Suppressor macrophage (primary cell): Measurements from ENCODE around the gene CADPS2.

Source experiments
- DNase-seq, 4 experiments: peaks; one replicate each; pipeline ENCODE4 v3.0.0-alpha.2; 2020 to 2022

Gene CADPS2

GRCh38 chr7:122350701-122351100, 535.6 kb downstream of the CADPS2 start:
- DNase-seq = no peak

- no peak for DNase-seq
These were observed 542.0 kb downstream of the CADPS2 start for GRCh38 chr7:122344303-122344620.

DNA sequence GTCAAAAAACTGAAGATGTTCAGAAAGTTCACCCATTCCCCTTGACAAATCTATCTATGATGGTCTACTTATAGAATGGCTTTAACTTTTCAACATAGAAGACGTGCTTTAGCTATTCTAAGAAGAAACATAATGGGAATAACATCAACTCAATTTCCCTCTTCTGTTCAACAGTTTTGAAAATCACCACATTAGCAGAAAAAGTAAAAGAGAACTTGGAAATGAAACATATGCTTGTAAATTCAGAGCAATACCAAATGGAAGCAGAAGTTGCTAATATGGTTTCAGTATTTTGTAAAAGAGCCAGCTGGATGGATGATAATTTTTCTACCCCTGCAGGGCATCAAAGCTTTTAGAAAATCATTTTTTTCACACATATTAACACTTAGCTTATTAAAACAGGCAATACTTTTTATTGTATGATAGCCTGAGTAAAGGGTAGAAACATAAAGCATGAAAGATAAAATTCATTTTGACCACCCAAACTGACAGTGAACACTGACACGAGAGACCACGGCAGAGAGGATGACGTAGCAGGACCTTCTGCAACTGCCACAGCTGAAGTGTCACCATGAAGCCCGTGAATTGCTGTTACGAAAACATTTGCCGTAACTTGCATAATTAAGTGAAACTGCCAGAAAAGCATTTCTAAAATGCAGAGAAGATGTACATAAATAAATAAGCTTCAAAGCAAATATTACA, 542.5 kb downstream of the CADPS2 start:
- no peak for DNase-seq

DNA sequence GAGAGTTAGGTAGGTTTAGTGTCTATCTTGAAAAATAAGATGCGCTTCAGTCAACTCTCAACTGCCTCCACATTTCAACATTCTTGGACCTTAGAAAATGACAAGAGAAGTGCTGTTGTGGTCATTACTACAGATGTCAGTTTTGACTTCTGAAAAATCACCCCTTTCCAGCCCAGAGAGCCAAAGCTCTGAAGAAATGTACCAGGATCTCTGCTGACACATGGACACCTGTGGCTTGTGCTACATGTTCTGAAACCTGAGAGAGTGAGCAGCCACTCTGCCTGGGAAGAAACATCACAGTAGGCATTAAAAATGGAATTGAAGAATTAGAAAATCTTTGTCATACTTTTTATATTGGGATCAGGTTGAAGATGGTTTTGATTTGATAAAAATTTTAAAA, 545.8 kb downstream of the CADPS2 start:
- DNase-seq = no peak

DNA sequence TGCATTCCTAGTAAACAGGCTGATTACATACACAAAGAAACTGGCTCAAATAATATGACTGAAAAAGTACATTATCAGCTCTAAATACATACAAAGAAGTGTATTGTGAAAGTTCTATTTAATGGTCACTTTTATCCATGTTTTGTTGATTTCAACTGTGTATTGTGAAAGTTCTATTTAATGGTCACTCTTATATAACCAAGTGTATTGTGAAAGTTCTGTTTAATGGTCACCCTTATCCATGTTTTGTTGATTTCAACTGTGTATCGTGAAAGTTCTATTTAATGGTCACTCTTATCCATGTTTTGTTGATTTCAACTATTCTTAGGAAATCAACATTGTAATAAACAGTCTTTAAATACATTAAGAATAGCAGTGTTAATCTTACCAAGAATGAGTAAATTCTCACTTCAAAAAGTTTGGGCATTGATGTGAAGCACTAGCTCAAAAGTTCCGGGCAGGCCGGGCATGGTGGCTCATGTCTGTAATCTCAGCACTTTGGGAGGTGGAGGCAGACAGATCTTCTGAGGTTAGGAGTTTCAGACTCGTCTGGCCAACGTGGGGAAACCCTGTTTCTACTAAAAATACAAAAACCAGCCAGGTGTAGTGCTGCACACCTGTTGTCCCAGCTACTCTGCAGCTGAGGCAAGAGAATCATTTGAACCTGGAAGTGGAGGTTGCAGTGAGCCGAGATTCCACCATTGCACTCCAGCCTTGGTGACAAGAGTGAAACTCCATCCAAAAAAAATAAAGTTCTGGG, 546.9 kb downstream of the CADPS2 start:
- no peak for DNase-seq

DNA sequence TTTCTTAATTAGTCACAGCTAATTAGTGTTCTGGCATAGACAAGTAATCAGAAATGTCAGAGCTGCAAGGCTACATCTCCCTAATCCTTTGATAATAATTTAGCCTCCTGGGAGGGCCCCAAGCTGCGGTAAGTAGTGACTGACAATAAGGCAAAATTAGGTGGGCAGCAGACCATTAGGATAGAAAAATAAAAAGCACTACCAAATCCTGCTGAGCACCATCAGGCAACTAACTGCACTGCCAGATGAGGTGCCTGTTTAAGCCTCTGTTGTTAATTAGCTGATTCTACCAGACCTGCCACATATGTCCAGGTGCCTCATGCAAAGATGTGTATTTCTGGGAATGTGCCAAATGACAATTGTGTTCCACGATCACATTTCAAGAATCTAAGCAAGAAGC, 549.2 kb downstream of the CADPS2 start:
- DNase-seq = no peak

DNA sequence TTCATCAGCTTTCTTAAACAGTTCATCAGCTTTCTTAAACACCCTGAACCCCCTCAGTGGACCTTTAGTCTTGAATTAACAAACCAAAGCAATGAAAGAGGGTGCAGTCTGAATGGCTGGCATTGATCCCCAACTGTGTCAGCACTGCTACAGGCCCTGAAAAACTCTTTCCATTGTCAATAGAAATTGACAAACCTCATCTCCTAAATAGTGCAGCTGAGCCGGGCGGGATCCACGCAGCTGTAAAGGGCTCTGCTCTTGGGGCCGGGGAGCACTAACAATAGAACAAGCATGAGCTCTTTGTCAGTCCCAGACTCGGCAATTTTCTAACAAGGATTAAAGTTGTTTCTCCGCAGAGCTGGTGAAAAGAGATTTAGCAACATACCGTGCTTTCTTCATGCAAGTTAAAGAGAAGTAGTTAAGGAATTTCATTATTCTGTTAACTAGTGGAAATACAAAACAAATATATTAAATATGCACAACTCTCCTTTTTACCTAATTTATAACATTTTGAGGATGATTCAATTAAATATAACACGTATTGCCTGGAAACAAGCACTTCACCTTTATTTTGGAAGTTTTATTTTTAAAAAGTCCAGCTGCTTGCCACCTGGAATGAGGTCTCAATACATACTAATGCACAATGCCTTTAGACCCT, 557.0 kb downstream of the CADPS2 start:
- DNase-seq = no peak

DNA sequence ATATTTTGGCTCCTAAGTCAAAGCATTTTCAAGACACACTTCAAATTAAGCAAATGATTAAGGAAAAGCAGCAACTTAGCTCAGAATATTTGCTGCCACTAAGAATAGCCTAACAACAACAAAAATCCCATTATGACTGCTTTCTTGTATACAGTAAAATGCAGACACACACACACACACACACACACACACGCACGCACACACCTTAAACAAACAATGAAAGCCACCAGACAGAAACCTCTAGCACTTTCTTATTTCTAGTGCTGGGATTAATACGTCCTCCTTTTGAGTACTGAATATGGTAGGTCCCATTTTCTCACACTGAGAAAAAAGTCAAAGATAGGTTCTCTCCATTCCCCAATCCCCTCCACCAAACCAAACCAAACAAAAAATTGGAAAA, 558.3 kb downstream of the CADPS2 start:
- DNase-seq = no peak

DNA sequence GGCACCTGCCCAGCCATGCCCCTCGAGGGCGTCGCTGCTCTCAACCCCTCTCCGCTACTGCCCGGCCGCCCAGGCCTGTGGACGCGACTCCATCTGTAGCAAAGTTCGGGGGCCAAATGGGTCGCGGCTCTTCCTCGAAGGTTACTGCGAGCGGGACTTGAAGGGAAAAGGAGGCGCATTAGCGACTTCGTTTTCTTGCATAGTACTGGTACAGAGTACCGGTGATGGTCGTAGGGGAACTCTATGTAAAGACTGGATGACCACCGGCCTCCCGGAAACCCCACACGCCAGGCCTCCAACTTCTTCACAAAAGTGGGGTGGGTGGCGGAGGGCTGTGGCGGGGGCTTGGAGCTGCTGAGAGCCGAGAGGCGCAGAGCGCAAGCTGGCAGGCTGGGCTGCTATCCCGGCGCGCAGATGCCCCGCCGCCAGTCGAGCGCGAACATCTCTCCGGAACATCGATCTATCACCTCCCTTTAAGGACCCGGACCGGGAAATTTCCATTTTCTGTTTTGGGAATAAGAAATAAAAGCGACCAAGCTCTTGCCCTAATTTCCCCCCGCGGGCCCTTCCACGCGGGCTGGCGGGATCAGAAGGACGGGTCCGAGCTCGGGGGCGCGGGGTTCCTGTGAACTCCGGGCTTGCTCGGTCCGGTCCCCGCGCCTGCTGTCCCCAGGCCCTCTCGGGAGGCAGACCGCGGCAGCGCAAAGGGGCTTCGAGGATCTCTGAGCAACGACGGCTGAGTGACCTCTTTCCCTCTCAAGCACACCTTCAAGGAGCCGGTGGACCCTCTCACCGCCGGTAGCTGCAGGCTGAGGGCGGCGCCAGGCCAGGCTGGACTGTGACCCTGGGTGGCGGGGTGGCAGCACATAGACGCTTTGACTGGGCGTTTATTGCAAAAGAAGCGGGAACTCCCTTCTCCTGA, 569.5 kb downstream of the CADPS2 start:
- no peak for DNase-seq

- DNase-seq = no peak
These were observed 570.5 kb downstream of the CADPS2 start for GRCh38 chr7:122315507-122316466.

DNA sequence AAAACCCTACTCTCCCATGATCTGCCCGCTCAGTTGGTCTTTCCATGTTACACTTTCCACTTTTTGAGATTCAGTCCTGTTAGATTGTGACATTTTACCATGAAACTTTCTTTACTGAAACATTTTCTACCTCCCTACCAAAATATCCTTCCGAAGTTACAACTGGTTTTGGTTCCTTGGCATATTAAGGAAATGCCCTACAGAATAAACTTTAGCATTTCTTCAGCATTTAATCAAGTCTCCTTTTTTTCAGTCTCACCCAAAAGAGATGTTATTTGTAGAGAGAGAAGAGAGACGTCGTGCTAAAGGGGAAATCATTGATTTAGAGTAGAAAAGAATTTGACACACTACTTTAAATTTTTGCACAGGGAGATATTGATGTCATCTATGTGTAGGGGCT, 572.0 kb downstream of the CADPS2 start:
- DNase-seq = no peak

GRCh38 chr7:122312789-122313188, 573.5 kb downstream of the CADPS2 start:
- DNase-seq = no peak

DNA sequence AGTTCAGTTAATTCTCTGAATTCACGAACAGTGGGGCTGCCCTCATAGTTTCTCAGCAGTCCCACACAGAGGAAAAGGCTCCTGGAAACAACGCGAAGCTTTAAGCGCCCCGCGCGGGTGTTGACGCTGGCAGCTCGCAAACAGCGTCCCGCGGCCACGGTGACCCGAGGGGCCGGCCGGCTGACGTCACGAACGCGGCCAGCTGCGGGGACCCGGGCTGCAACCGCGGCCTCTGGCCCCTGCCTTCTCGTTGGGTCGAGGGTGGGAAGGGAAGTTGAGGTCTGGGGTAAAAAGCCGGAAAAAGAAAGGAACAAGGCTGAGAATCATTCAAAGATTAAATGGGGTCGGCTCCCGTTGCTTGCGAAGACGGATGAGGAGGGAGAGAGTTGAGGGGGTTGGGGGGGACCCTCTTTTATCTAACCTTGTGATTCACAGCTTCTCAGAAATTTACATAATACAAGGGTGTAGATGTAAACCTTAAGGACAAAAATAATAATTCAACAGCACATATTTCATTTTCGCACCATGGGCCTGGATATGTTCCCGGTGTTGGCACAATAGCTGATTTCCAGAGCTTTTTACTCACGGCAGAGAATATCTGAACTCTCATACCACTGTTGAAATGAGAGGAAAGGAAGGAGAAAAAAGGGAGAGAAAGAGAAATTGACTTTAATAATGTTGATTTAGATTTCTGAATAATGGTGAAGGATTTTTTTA, 574.4 kb downstream of the CADPS2 start:
- DNase-seq = no peak

GRCh38 chr7:122311050-122311700, 575.1 kb downstream of the CADPS2 start:
- DNase-seq = no peak

DNA sequence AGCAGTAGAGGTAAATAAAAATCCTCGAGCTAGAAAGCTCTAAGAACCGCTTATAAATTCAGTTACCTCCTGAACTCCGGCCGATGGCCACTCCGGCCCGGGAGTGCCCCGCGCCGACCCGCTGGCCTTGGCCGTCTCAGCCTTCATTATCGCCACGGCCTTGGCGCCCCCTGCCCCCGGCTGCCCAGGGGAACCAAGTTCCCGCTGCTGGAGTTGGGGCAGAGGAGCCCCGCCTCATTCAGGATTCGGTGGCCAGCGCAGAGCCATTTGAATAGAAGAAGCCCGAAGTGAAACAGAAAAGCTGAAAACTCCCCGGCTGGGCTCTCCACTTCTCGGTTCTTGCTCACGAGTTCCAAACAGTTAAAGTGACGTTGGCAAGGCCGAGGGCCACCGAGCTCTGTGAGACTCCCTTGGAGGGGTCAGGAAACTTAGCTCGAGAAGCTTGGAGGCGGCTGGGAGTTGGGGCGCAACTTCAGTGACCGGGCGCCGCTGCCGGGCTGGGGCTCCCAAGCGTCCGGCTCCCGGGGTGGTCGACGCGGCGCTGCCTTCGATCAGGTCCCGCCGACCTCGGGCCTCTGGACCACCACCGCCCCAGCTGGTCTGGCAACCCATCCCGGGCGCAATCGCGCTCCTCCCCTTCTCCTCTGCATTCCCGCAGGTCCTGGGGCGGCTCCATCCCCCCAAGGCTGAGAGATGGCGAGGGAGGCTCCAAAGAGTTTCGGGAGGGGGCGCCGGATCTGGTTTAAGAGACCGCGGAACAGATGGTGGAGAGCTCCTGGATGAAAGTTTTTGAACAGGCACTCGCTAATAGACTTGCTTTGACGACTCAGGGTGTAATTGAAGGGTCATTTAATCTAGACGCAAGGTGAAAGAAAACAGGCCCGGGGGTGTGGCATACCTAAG, 575.9 kb downstream of the CADPS2 start:
- DNase-seq = peak in 1 of 4 experiments; percentile 5

DNA sequence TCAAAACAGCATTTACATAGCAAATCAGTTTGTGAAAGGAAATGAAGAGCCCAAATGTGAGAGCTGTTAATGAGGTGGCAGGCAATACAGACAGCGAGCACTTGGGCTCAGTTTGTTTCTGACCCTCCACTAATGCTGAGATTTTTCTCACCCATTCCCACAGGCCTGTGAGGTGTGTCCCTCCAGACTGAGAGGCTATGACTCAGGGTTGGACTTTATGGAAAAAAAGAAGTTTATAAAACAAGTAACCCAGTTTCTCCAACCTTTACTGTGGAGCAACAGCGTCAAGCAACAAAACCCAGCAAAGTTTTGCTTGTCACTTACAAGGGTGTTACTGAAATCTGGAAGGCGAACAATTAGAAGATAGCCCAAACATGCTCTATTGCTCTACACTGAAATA, 576.8 kb downstream of the CADPS2 start:
- no peak for DNase-seq

- DNase-seq = no peak
These were observed 579.0 kb downstream of the CADPS2 start for GRCh38 chr7:122307228-122307621.

GRCh38 chr7:122306320-122307227, 579.7 kb downstream of the CADPS2 start:
- DNase-seq = no peak
